ENCODE results near the gene IQSEC3.
A peak's percentile ranks its signal among the peaks of the same experiment; 100 is the strongest.

Gene IQSEC3

GRCh38 chr12:162467-163307 is 96.1 kb downstream of the IQSEC3 start:
- no peak for DNase-seq

GRCh38 chr12:163406-163986 is 96.9 kb downstream of the IQSEC3 start:
- DNase-seq = no peak

GRCh38 chr12:164207-164606 is 97.6 kb downstream of the IQSEC3 start:
- peak in 5 of 51 donors; percentile 14 to 42 (median 36) for DNase-seq

GRCh38 chr12:165862-166368 is 99.3 kb downstream of the IQSEC3 start:
- no peak for DNase-seq

GRCh38 chr12:166425-167075 is 100.0 kb downstream of the IQSEC3 start:
- no peak for DNase-seq

- no peak for DNase-seq
These were observed 101.5 kb downstream of the IQSEC3 start for GRCh38 chr12:167959-168600.

- no peak for DNase-seq
These were observed 102.4 kb downstream of the IQSEC3 start for GRCh38 chr12:168763-169525.

GRCh38 chr12:169528-170370 is 103.2 kb downstream of the IQSEC3 start:
- DNase-seq = no peak

GRCh38 chr12:170371-171225 is 104.0 kb downstream of the IQSEC3 start:
- DNase-seq = no peak

GRCh38 chr12:171276-171675 is 104.7 kb downstream of the IQSEC3 start:
- DNase-seq = no peak

GRCh38 chr12:171743-172676 is 105.4 kb downstream of the IQSEC3 start:
- no peak for DNase-seq

GRCh38 chr12:172732-173161 is 106.2 kb downstream of the IQSEC3 start:
- no peak for DNase-seq

- DNase-seq = no peak
These were observed 107.6 kb downstream of the IQSEC3 start for GRCh38 chr12:174124-174523.

GRCh38 chr12:174596-174995 is 108.0 kb downstream of the IQSEC3 start:
- DNase-seq = no peak

GRCh38 chr12:175250-175649 is 108.7 kb downstream of the IQSEC3 start:
- peak in 17 of 51 donors; percentile 6 to 42 (median 25) for DNase-seq

- no peak for DNase-seq
These were observed 109.2 kb downstream of the IQSEC3 start for GRCh38 chr12:175759-176158.

- peak in 3 of 51 donors; percentile 19 to 36 (median 31) for DNase-seq
These were observed 110.0 kb downstream of the IQSEC3 start for GRCh38 chr12:176321-177181.

All from hypothalamus (tissue), 51 donors.